Thymus (tissue), 11 donors: ENCODE data around the gene CCDC181. TPM values are rescaled to one million over a fixed set of nuclear protein-coding genes. Genes with fewer than 3 reads are reported as not detected.

ENCODE experiments used
- DNase-seq, 9 donors: peaks; one replicate each; pipeline ENCODE4 v3.0.0-alpha.2; 2013; ENCODE audit warnings: low spot score in 9 of 9, low read depth in 6 of 9, missing footprints in 1 of 9
- H3K27ac ChIP-seq, 2 donors: one replicate each; pipeline ENCODE4 v1.5.1; 2013; ENCODE audit warnings: control low read depth in 1 of 2, low read depth in 1 of 2, low read length in 1 of 2, mild to moderate bottlenecking in 1 of 2, moderate library complexity in 1 of 2
- H3K27me3 ChIP-seq, 2 donors: one replicate each; pipeline ENCODE4 v1.5.1; 2013; ENCODE audit warnings: low read length in 1 of 2; ENCODE audit not compliant: control insufficient read depth in 2 of 2, insufficient read depth in 1 of 2
- H3K36me3 ChIP-seq, 2 donors: one replicate each; pipeline ENCODE4 v1.5.1; 2013; ENCODE audit warnings: low read length in 1 of 2, mild to moderate bottlenecking in 1 of 2, moderate library complexity in 1 of 2; ENCODE audit not compliant: control insufficient read depth in 2 of 2, insufficient read depth in 2 of 2
- H3K4me1 ChIP-seq, 2 donors: one replicate each; pipeline ENCODE4 v1.5.1; 2013; ENCODE audit warnings: low read length in 2 of 2; ENCODE audit not compliant: control insufficient read depth in 2 of 2, insufficient read depth in 2 of 2
- H3K4me3 ChIP-seq, 2 donors: one replicate each; pipeline ENCODE4 v1.5.1; 2013; ENCODE audit warnings: low read length in 2 of 2, control low read depth in 1 of 2, mild to moderate bottlenecking in 1 of 2
- H3K9me3 ChIP-seq, 2 donors: one replicate each; pipeline ENCODE4 v1.5.1; 2013; ENCODE audit warnings: low read length in 1 of 2, mild to moderate bottlenecking in 1 of 2; ENCODE audit not compliant: control insufficient read depth in 2 of 2, insufficient read depth in 1 of 2
- WGBS: extraction: QIAGEN DNeasy Blood & Tissue Kit; methylation state at CpG from one replicate; pipeline ENCODE4 v1.1.7; 2013; 5-methylcytosine and 5-hydroxymethylcytosine counted together
- polyA plus RNA-seq: library from polyadenylated mRNA; stranded (reverse); fragments of 200-250 nt; gene quantifications from one replicate; pipeline ENCODE4 v1.2.3, GENCODE V29; 2013
- total RNA-seq: library from RNA; stranded (reverse); fragments of 120-200 nt; gene quantifications from one replicate; pipeline ENCODE4 v1.2.4, GENCODE V29; 2013
- donor health status: healthy.

CCDC181 gene
- total and polyA plus RNA-seq, 2 donors, result 0.47 to 0.68 TPM

GRCh38 chr1:169348383-169349036, 78.8 kb downstream of the CCDC181 start:
- Histone ChIP-seq H3K27ac (no peak overlapping the region), H3K4me1 (no peaks in the 10 kb centered on the region), H3K9me3 (no peaks in the 10 kb centered on the region), H3K4me3 (no peak overlapping the region), H3K27me3 (no peaks in the 10 kb centered on the region), H3K36me3 (no peaks in the 10 kb centered on the region)
- DNase-seq, result peak in 6 of 9 donors; percentile 28 to 71 (median 58)
- WGBS, result 69% methylated on average over 5 of the region's 5 CpGs

GRCh38 chr1:169347688-169348382, 79.4 kb downstream of the CCDC181 start:
- no peak for DNase-seq
- no peaks in the 10 kb centered on the region for H3K36me3 ChIP-seq
- 95% methylated on average over 2 of the region's 2 CpGs for WGBS
- H3K4me1 ChIP-seq, result no peaks in the 10 kb centered on the region
- no peak overlapping the region for H3K4me3 ChIP-seq
- H3K27ac ChIP-seq, result no peak overlapping the region
- H3K27me3 ChIP-seq, result no peaks in the 10 kb centered on the region
- no peaks in the 10 kb centered on the region for H3K9me3 ChIP-seq

- H3K4me3 ChIP-seq, result no peak overlapping the region
- H3K9me3 ChIP-seq, result peaks cover 0 to 5% of the 10 kb centered on the region in 2 donors
- 97% methylated on average over 3 of the region's 3 CpGs for WGBS
- H3K27me3 ChIP-seq, result no peaks in the 10 kb centered on the region
- no peak overlapping the region for H3K27ac ChIP-seq
- DNase-seq, result no peak
- H3K4me1 ChIP-seq, result no peaks in the 10 kb centered on the region
- no peaks in the 10 kb centered on the region for H3K36me3 ChIP-seq
Observed at GRCh38 chr1:169346036-169346589, 81.2 kb downstream of the CCDC181 start.

GRCh38 chr1:169345511-169345910, 81.8 kb downstream of the CCDC181 start:
- no peak overlapping the region for H3K27ac ChIP-seq
- no peaks in the 10 kb centered on the region for H3K4me1 ChIP-seq
- WGBS, result 98% methylated on average over 1 of the region's 1 CpG
- no peak for DNase-seq
- no peaks in the 10 kb centered on the region for H3K27me3 ChIP-seq
- H3K9me3 ChIP-seq, result peaks cover 0 to 5% of the 10 kb centered on the region in 2 donors
- H3K4me3 ChIP-seq, result no peak overlapping the region
- H3K36me3 ChIP-seq, result no peaks in the 10 kb centered on the region

Other genes with a start within 250 kb of the CCDC181 start
- 16.1 TPM for gene NME7, start 59.7 kb downstream of the CCDC181 start, total RNA-seq
- 14.9 TPM for gene NME7, start 59.7 kb downstream of the CCDC181 start, polyA plus RNA-seq
- gene BLZF1, start 59.3 kb downstream of the CCDC181 start, total RNA-seq, result 24.7 TPM
- 16.8 TPM for gene BLZF1, start 59.3 kb downstream of the CCDC181 start, polyA plus RNA-seq
- gene SLC19A2, start 58.5 kb upstream of the CCDC181 start, total RNA-seq, result 4.6 TPM
- gene SLC19A2, start 58.5 kb upstream of the CCDC181 start, polyA plus RNA-seq, result 22.7 TPM
- 0.85 TPM for gene F5, start 159.0 kb upstream of the CCDC181 start, total RNA-seq
- gene F5, start 159.0 kb upstream of the CCDC181 start, polyA plus RNA-seq, result 4.1 TPM
- gene SELP, start 202.7 kb upstream of the CCDC181 start, total RNA-seq, result 1.0 TPM
- 3.7 TPM for gene SELP, start 202.7 kb upstream of the CCDC181 start, polyA plus RNA-seq